ENCODE measurements around the gene ELL2.

Gene ELL2

GRCh38 chr5:95956900-95957293 lies 4.8 kb downstream of the ELL2 start:
- DNase-seq (ENCODE audit: low read depth in 2 of 2, low spot score in 1 of 2) = no peak

- no peak for DNase-seq (ENCODE audit: low read depth in 2 of 2, low spot score in 1 of 2)
These were observed 5.4 kb downstream of the ELL2 start for GRCh38 chr5:95956021-95956899.

GRCh38 chr5:95954716-95955115 lies 6.9 kb downstream of the ELL2 start:
- DNase-seq (ENCODE audit: low read depth in 2 of 2, low spot score in 1 of 2) = no peak

GRCh38 chr5:95953021-95953702 lies 8.5 kb downstream of the ELL2 start:
- DNase-seq (ENCODE audit: low read depth in 2 of 2, low spot score in 1 of 2) = no peak

GRCh38 chr5:95951916-95952315 lies 9.7 kb downstream of the ELL2 start:
- no peak for DNase-seq (ENCODE audit: low read depth in 2 of 2, low spot score in 1 of 2)

GRCh38 chr5:95949810-95950209 lies 11.8 kb downstream of the ELL2 start:
- no peak for DNase-seq (ENCODE audit: low read depth in 2 of 2, low spot score in 1 of 2)

GRCh38 chr5:95948631-95949030 lies 13.0 kb downstream of the ELL2 start:
- no peak for DNase-seq (ENCODE audit: low read depth in 2 of 2, low spot score in 1 of 2)

- no peak for DNase-seq (ENCODE audit: low read depth in 2 of 2, low spot score in 1 of 2)
These were observed 15.2 kb downstream of the ELL2 start for GRCh38 chr5:95946451-95946850.

GRCh38 chr5:95942968-95943367 lies 18.7 kb downstream of the ELL2 start:
- DNase-seq (ENCODE audit: low read depth in 2 of 2, low spot score in 1 of 2) = no peak

GRCh38 chr5:95942414-95942813 lies 19.2 kb downstream of the ELL2 start:
- DNase-seq (ENCODE audit: low read depth in 2 of 2, low spot score in 1 of 2) = no peak

GRCh38 chr5:95941756-95942155 lies 19.9 kb downstream of the ELL2 start:
- no peak for DNase-seq (ENCODE audit: low read depth in 2 of 2, low spot score in 1 of 2)

- no peak for DNase-seq (ENCODE audit: low read depth in 2 of 2, low spot score in 1 of 2)
These were observed 20.6 kb downstream of the ELL2 start for GRCh38 chr5:95940758-95941682.

- no peak for DNase-seq (ENCODE audit: low read depth in 2 of 2, low spot score in 1 of 2)
These were observed 22.2 kb downstream of the ELL2 start for GRCh38 chr5:95939465-95939864.

- no peak for DNase-seq (ENCODE audit: low read depth in 2 of 2, low spot score in 1 of 2)
These were observed 22.9 kb downstream of the ELL2 start for GRCh38 chr5:95938766-95939165.

- DNase-seq (ENCODE audit: low read depth in 2 of 2, low spot score in 1 of 2) = no peak
These were observed 23.3 kb downstream of the ELL2 start for GRCh38 chr5:95938347-95938746.

- DNase-seq (ENCODE audit: low read depth in 2 of 2, low spot score in 1 of 2) = no peak
These were observed 24.0 kb downstream of the ELL2 start for GRCh38 chr5:95937607-95938152.

GRCh38 chr5:95936812-95937397 lies 24.7 kb downstream of the ELL2 start:
- DNase-seq (ENCODE audit: low read depth in 2 of 2, low spot score in 1 of 2) = no peak

- no peak for DNase-seq (ENCODE audit: low read depth in 2 of 2, low spot score in 1 of 2)
These were observed 26.0 kb downstream of the ELL2 start for GRCh38 chr5:95935553-95936100.

- DNase-seq (ENCODE audit: low read depth in 2 of 2, low spot score in 1 of 2) = no peak
These were observed 27.3 kb downstream of the ELL2 start for GRCh38 chr5:95934207-95934804.

- no peak for DNase-seq (ENCODE audit: low read depth in 2 of 2, low spot score in 1 of 2)
These were observed 28.7 kb downstream of the ELL2 start for GRCh38 chr5:95932941-95933340.

All from stimulated activated CD8-positive, alpha-beta memory T cell treated with anti-CD3 and anti-CD28 coated beads, Interleukin-4, amount 100 ng/mL, for 1 hour (primary cell).